Urinary bladder (tissue), 4 donors: Measurements from ENCODE around the gene TXNDC11. TPM values are rescaled to one million over a fixed set of nuclear protein-coding genes. Genes with fewer than 3 reads are reported as not detected.

ENCODE experiments used
- DNase-seq: peaks from one replicate; pipeline ENCODE4 v3.0.0-alpha.2; 2015; ENCODE audit errors: extremely low spot score
- H3K27ac ChIP-seq: one replicate; pipeline ENCODE4 v1.5.1; 2013; ENCODE audit warnings: low read depth, mild to moderate bottlenecking, moderate library complexity
- H3K36me3 ChIP-seq: one replicate; pipeline ENCODE4 v1.6.1; 2013; ENCODE audit warnings: mild to moderate bottlenecking, moderate library complexity; ENCODE audit not compliant: insufficient read depth
- H3K4me1 ChIP-seq: one replicate; pipeline ENCODE4 v1.6.1; 2013; ENCODE audit warnings: mild to moderate bottlenecking, moderate library complexity; ENCODE audit not compliant: insufficient read depth
- H3K4me3 ChIP-seq: one replicate; pipeline ENCODE4 v1.5.1; 2013; ENCODE audit warnings: low read depth, low read length
- WGBS: extraction: QIAGEN DNeasy Blood & Tissue Kit; methylation state at CpG from one replicate; pipeline ENCODE4 v1.1.7; 2013; 5-methylcytosine and 5-hydroxymethylcytosine counted together
- polyA plus RNA-seq: library from polyadenylated mRNA; stranded (reverse); fragments of 200-250 nt; gene quantifications from one replicate; pipeline ENCODE4 v1.2.3, GENCODE V29; 2013
- small RNA-seq: library from RNA; depleted of rRNA; stranded (forward); fragments of <200 nt; gene quantifications from one replicate; pipeline ENCODE3, GENCODE V24; 2014
- total RNA-seq: library from RNA; depleted of rRNA; stranded (reverse); fragments of >200 nt; gene quantifications from one replicate; pipeline ENCODE4 v1.2.3, GENCODE V29; 2014
- donor health status: healthy with polysubstance abuse.
- donor health status: healthy.

The TXNDC11 gene
- total and polyA plus RNA-seq, 2 donors, result 22.7 to 39.1 TPM

DNA sequence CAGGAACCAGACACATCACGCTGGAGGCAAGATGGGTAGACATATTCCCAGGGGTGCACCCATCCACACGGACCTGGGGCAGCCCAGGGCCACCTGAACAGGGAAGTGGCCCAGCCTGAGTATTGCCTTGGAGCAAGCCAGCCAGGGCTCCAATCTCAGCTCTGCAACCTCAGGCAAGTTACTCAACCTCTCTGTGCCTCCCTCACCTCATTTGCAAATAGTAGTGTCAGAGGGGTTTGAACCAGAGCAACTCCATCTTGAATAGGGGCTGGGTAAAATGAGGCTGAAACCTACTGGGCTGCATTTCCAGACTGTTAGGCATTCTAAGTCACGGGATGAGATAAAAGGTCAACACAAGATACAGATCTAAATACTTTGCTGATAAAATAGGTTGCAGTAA lies 109.5 kb downstream of the TXNDC11 start:
- Histone ChIP-seq H3K36me3 (no peaks in the 10 kb centered on the region), H3K4me3 (no peak overlapping the region), H3K27ac (no peak overlapping the region), H3K4me1 (no peaks in the 10 kb centered on the region)
- 63% methylated on average over 3 of the region's 3 CpGs for WGBS
- no peak for DNase-seq

DNA sequence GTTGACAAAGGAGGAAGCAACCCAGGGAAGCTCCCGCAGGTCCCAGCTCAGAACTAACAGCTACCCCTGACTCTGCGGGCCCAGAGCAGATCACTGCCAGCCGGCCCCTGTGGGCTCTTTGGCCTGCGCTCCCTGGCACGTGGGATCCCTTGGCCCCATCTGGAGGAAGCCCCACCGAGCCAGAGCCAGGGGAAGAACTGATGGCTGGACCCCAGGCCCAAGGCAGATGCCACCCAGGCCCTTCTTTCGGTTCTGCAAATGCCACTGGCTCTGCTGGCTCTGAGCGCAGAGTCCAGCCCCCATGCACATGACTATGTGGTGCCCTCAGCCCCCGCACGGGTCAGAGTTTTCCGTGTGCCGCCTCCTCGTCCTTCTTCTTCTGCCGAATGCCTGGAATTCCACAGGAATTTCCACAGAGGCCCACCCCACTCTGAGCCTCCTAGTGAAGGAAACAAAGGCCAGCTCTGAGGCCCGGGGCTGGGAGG lies 110.2 kb downstream of the TXNDC11 start:
- H3K4me1 ChIP-seq, result no peaks in the 10 kb centered on the region
- no peaks in the 10 kb centered on the region for H3K36me3 ChIP-seq
- H3K27ac ChIP-seq, result peak overlapping the region; percentile 13
- DNase-seq, result no peak
- 25% methylated on average over 15 of the region's 15 CpGs for WGBS
- no peak overlapping the region for H3K4me3 ChIP-seq

DNA sequence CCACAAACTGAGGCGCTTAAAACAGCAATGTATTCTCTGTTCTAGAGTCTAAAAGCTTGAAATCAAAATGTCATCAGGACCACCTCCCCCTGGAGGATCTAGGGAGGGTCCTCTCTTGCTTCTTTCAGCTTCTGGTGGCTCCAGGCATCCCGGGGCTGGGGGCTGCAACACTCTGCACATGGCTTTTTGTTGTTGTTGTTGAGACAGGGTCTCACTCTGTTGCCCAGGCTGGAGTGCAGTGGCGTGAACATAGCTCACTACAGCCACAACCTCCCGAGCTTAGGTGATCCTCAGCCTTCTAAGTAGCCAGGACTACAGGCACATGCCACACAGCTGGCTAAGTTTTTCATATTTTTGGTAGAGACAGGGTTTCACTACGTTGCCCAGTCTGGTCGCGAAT lies 111.4 kb downstream of the TXNDC11 start:
- H3K36me3 ChIP-seq, result no peaks in the 10 kb centered on the region
- DNase-seq, result no peak
- 90% methylated on average over 7 of the region's 7 CpGs for WGBS
- H3K4me3 ChIP-seq, result no peak overlapping the region
- no peak overlapping the region for H3K27ac ChIP-seq
- no peaks in the 10 kb centered on the region for H3K4me1 ChIP-seq

DNA sequence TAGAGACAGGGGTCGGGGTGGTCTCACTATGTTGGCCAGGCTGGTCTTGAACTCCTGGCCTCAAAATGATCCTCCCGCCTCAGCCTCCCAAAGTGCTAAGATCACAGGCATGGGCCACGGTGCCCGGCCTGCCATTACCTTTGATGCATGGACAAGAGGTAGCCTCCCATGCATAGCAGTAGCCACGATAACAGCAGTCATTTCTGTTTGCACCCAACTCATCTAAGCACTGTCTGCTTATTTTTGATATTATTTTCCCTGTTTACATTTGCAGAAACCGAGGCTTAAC lies 111.9 kb downstream of the TXNDC11 start:
- 93% methylated on average over 6 of the region's 6 CpGs for WGBS
- Histone ChIP-seq H3K4me1 (no peaks in the 10 kb centered on the region), H3K4me3 (no peak overlapping the region), H3K36me3 (no peaks in the 10 kb centered on the region), H3K27ac (no peak overlapping the region)
- DNase-seq, result no peak

DNA sequence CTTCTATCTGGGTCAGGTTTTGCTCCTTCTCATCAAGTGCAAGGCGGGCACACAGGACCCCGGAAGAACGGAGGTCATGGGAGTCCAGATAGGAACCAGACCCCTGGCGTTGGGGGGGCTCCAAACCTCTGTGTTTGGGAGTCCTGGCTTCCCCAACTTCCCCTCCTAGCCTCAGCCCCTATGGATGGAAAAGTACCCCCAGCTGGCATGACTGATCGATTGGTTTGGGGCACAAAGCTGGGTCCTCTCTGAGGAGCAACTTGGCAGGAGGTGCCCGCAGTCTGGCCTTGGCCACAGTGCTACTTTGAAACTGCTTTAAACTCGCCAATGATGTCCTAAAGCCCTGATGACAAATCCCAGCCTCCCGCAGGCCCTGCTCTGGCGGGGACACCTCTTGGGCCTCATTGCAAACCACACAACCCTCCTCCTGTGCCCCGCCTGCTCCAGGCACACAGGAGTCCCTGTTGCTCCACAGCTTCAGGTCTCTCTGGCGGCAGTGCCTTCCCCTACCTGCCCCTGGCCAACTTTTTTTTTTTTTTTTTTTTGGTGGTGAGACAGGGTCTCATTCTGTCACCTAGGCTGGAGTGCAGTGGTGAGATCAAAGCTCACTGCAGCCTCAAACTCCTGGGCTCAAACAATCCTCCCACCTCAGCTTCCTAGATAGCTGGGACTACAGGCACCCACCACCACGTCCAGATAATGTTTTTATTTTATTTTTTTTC lies 112.5 kb downstream of the TXNDC11 start:
- no peaks in the 10 kb centered on the region for H3K4me1 ChIP-seq
- H3K27ac ChIP-seq, result peak overlapping the region; percentile 53
- H3K4me3 ChIP-seq, result no peak overlapping the region
- DNase-seq, result no peak
- H3K36me3 ChIP-seq, result no peaks in the 10 kb centered on the region
- 77% methylated on average over 12 of the region's 12 CpGs for WGBS

Small RNA genes lying within 50 kb of the gene (small RNA-seq; reads per million reads assigned to genes)
- gene RF00017, result not detected

Other genes starting within 250 kb of the TXNDC11 start
- 69.7 TPM for gene LITAF, start 155.9 kb downstream of the TXNDC11 start, total RNA-seq
- 120 TPM for gene LITAF, start 155.9 kb downstream of the TXNDC11 start, polyA plus RNA-seq
- 11.4 TPM for gene SNN, start 74.4 kb downstream of the TXNDC11 start, total RNA-seq
- 28.3 TPM for gene SNN, start 74.4 kb downstream of the TXNDC11 start, polyA plus RNA-seq
- gene ZC3H7A, start 54.4 kb upstream of the TXNDC11 start, total RNA-seq, result 78.8 TPM
- 32.2 TPM for gene ZC3H7A, start 54.4 kb upstream of the TXNDC11 start, polyA plus RNA-seq
- 157 TPM for gene RSL1D1, start 108.7 kb upstream of the TXNDC11 start, total RNA-seq
- 112 TPM for gene RSL1D1, start 108.7 kb upstream of the TXNDC11 start, polyA plus RNA-seq
- 61.4 TPM for gene GSPT1, start 173.1 kb upstream of the TXNDC11 start, total RNA-seq
- gene GSPT1, start 173.1 kb upstream of the TXNDC11 start, polyA plus RNA-seq, result 44.5 TPM
- 7.1 TPM for gene NPIPB2, start 199.2 kb upstream of the TXNDC11 start, total RNA-seq
- gene NPIPB2, start 199.2 kb upstream of the TXNDC11 start, polyA plus RNA-seq, result 8.5 TPM
- not detected for gene TNFRSF17, start 222.4 kb upstream of the TXNDC11 start, total RNA-seq
- gene TNFRSF17, start 222.4 kb upstream of the TXNDC11 start, polyA plus RNA-seq, result not detected
- gene SNX29, start 233.9 kb upstream of the TXNDC11 start, total RNA-seq, result 18.3 TPM
- gene SNX29, start 233.9 kb upstream of the TXNDC11 start, polyA plus RNA-seq, result 12.1 TPM